Vagina (tissue), 2 donors: ENCODE results near the gene LAT. TPM values are rescaled to one million over a fixed set of nuclear protein-coding genes. Genes with fewer than 3 reads are reported as not detected.

Experiments
- DNase-seq, 2 donors: peaks; one replicate each; pipeline ENCODE4 v3.0.0-alpha.2; 2017; ENCODE audit errors: extremely low spot score in 2 of 2
- H3K27ac ChIP-seq: fragments of 200-600 bp; sonication (generic); one replicate; pipeline ENCODE4 v1.5.1; 2019
- H3K27me3 ChIP-seq: fragments of 200-600 bp; sonication (generic); one replicate; pipeline ENCODE4 v1.5.1; 2019
- H3K36me3 ChIP-seq, 2 donors: fragments of 200-600 bp; sonication (generic); one replicate each; pipeline ENCODE4 v1.5.1; 2017 to 2019
- H3K4me1 ChIP-seq: fragments of 200-600 bp; sonication (generic); one replicate; pipeline ENCODE4 v1.5.1; 2019
- H3K4me3 ChIP-seq, 2 donors: fragments of 200-600 bp; sonication (generic); 1 replicate in 1 of 2; 2 replicates in 1 of 2; pipeline ENCODE4 v1.5.1; 2016 to 2019
- H3K9me3 ChIP-seq: fragments of 200-600 bp; sonication (generic); one replicate; pipeline ENCODE4 v1.5.1; 2019
- POLR2A ChIP-seq, 2 donors: fragments of 450-650 bp; IDR thresholded peaks; one replicate each; pipeline ENCODE4 v1.6.1; 2017; ENCODE audit warnings: antibody characterized with exemption in 2 of 2, mild to moderate bottlenecking in 2 of 2, moderate library complexity in 2 of 2
- POLR2AphosphoS5 ChIP-seq, 2 donors: sonication (generic); formaldehyde crosslinking; IDR thresholded peaks; one replicate each; pipeline ENCODE4 v1.9.0; 2017; ENCODE audit warnings: antibody characterized with exemption in 2 of 2, mild to moderate bottlenecking in 2 of 2, low read depth in 1 of 2; ENCODE audit not compliant: insufficient read depth in 1 of 2
- intact Hi-C: fragments of 100-400 bp; cut with DNase I; formaldehyde crosslinking; loops from one replicate; pipeline ENCODE4 v1.15.1; 2023
- total RNA-seq: library from RNA; depleted of rRNA; stranded (reverse); fragments of >200 nt; gene quantifications from one replicate; pipeline ENCODE4 v1.2.3, GENCODE V29; 2016
- TF ChIP-seq, protein P1 (sequence below), 3 experiments: fragments of 450-650 bp in 2 of 3; fragments of 200-600 bp in 1 of 3; sonication (generic) in 1 of 3; IDR thresholded peaks; one replicate each; pipeline ENCODE4 v1.5.1; 2017 to 2019; ENCODE audit warnings: antibody characterized with exemption in 3 of 3, mild to moderate bottlenecking in 2 of 3, moderate library complexity in 2 of 3

Gene LAT
- total RNA-seq, 1 donor from 2014 or later = 4.7 TPM

DNA sequence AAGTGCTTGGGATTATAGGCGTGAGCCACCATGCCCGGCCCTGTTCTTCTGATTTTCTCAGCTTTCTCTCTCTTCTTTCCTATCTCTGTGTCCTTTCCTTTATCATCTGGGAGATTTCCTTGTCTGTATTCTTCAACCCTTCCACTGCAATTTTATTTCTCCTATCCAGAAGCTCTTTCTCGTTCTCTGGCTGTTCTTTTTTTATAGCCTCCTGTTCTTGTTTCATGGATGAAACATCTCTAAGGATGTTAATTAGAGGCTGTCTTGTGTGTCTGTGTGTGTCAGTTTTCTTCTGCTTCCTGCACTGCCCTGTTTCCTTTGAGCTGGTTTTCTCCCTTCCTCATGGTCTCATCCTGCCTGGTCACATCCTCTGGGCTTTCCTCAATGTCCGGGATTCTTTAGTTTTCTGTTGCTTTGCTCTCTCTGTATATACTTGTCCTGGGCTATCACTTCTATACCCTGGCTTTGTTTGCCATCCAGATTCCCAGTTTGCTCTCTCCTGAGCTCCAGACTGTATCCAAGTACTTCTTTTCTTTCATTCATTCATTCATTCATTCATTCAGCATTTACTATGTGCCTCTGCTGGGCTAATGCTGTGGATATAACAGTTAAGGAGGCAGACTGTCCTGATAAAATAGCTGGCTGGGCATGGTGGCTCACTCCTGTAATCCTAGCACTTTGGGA, 2.5 kb downstream of the LAT start:
- peaks cover 0 to 45% of the 10 kb centered on the region in 2 donors for H3K36me3 ChIP-seq
- no peak for TF ChIP-seq POLR2A (IDR thresholded peaks at IDR 0.05)
- no peak for TF ChIP-seq POLR2AphosphoS5 (IDR thresholded peaks at IDR 0.05; ENCODE audit: insufficient read depth in 1 of 2, low read depth in 1 of 2)
- TF ChIP-seq, protein P1, sequence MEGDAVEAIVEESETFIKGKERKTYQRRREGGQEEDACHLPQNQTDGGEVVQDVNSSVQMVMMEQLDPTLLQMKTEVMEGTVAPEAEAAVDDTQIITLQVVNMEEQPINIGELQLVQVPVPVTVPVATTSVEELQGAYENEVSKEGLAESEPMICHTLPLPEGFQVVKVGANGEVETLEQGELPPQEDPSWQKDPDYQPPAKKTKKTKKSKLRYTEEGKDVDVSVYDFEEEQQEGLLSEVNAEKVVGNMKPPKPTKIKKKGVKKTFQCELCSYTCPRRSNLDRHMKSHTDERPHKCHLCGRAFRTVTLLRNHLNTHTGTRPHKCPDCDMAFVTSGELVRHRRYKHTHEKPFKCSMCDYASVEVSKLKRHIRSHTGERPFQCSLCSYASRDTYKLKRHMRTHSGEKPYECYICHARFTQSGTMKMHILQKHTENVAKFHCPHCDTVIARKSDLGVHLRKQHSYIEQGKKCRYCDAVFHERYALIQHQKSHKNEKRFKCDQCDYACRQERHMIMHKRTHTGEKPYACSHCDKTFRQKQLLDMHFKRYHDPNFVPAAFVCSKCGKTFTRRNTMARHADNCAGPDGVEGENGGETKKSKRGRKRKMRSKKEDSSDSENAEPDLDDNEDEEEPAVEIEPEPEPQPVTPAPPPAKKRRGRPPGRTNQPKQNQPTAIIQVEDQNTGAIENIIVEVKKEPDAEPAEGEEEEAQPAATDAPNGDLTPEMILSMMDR (IDR thresholded peaks at IDR 0.05) = no peak
- peaks cover 4% of the 10 kb centered on the region for H3K9me3 ChIP-seq
- H3K4me1 ChIP-seq = no peaks in the 10 kb centered on the region
- no peaks in the 10 kb centered on the region for H3K27me3 ChIP-seq
- H3K27ac ChIP-seq = no peak overlapping the region
- intact Hi-C loops = no loop called here
- no peak for DNase-seq
- H3K4me3 ChIP-seq = no peak overlapping the region

DNA sequence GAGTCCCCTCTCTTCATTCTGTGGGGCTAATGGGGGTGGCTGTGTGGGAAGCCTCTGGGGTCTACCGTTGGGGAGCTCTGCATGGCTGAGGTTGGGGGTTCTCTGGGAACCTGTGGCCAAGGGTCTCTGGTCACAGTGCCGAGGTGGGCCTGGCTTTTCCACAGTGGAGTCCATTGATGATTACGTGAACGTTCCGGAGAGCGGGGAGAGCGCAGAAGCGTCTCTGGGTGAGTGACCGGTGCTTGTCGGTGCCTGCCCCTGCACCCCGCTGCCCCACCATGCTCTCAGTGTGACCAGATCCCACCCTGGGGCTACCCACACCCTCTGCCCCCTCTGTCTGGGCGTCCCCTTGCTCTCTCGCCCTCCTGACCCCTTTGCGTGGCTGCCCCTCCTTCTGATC, 4.5 kb downstream of the LAT start:
- intact Hi-C loops = no loop called here
- Histone ChIP-seq H3K4me3 (no peak overlapping the region), H3K27ac (no peak overlapping the region), H3K4me1 (no peaks in the 10 kb centered on the region), H3K9me3 (peaks cover 4% of the 10 kb centered on the region), H3K27me3 (no peaks in the 10 kb centered on the region), H3K36me3 (peaks cover 0 to 26% of the 10 kb centered on the region in 2 donors)
- DNase-seq = no peak
- TF ChIP-seq, protein P1 (IDR thresholded peaks at IDR 0.05) = no peak

DNA sequence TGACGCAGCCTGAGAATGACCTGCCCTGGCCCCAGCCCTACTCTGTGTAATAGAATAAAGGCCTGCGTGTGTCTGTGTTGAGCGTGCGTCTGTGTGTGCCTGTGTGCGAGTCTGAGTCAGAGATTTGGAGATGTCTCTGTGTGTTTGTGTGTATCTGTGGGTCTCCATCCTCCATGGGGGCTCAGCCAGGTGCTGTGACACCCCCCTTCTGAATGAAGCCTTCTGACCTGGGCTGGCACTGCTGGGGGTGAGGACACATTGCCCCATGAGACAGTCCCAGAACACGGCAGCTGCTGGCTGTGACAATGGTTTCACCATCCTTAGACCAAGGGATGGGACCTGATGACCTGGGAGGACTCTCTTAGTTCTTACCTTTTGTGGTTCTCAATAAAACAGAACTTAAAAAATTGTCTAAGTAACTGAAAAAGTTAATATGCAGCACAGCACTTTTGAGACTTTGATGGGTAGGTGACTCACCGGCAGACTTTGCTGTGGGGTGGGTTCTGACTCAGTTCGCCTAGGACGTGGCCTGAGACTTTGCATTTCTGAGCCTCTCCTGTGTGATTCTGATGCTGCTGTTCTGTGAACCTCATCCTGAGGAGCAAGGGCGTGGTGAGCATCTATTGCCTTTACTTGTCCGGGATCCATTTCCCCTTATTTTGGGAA, 5.7 kb downstream of the LAT start:
- no peaks in the 10 kb centered on the region for H3K27me3 ChIP-seq
- TF ChIP-seq, protein P1 (IDR thresholded peaks at IDR 0.05) = no peak
- no peaks in the 10 kb centered on the region for H3K4me1 ChIP-seq
- no peak overlapping the region for H3K4me3 ChIP-seq
- no peak overlapping the region for H3K27ac ChIP-seq
- intact Hi-C loops = no loop called here
- H3K36me3 ChIP-seq = peaks cover 0 to 26% of the 10 kb centered on the region in 2 donors
- no peak for DNase-seq
- peaks cover 4% of the 10 kb centered on the region for H3K9me3 ChIP-seq

DNA sequence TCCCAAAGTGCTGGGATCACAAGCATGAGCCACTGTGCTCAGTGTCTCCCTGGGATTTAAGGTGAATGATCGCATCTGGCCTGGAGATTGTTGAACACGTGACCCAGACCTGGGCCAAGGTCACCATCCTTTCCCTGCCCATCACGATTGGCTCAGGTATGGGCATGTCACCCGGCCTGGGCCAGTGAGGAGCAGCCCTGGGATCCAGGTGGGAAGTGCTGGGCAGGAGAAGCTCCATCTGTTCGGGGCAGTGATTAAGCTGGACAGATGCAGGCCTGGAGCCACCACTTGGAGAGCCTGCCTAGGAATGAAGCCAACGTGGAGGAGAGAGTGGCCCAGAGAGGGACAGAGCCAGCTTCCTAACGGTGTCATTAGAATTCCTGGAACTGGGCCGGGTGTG, 6.8 kb downstream of the LAT start:
- Histone ChIP-seq H3K9me3 (peaks cover 4% of the 10 kb centered on the region), H3K27ac (no peak overlapping the region), H3K4me3 (no peak overlapping the region), H3K27me3 (no peaks in the 10 kb centered on the region), H3K36me3 (peaks cover 0 to 20% of the 10 kb centered on the region in 2 donors), H3K4me1 (no peaks in the 10 kb centered on the region)
- intact Hi-C loops = no loop called here
- TF ChIP-seq POLR2A (IDR thresholded peaks at IDR 0.05) (no peak), POLR2AphosphoS5 (IDR thresholded peaks at IDR 0.05; ENCODE audit: insufficient read depth in 1 of 2, low read depth in 1 of 2) (no peak)
- TF ChIP-seq, protein P1 (IDR thresholded peaks at IDR 0.05) = no peak
- no peak for DNase-seq

DNA sequence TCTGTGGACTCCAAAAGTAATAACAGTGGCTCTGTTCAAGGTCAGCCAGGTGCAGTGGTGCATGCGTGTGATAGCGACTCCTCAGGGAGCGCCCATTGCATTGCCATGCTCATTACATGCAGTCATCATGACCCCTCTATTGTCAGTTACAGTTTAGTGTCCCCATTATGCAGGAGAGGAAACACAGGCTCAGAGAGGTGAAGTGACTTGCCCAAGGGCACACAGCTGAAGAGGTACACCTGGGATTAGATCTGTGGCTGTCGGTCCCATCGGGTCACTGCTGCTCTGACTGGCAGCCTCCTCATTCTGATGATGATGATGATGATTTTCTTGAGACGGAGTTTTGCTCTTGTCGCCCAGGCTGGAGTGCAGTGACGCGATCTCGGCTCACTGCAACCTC, 7.6 kb downstream of the LAT start:
- no peaks in the 10 kb centered on the region for H3K4me1 ChIP-seq
- intact Hi-C loops = no loop called here

More for the DNA sequence above, 7.6 kb downstream of the LAT start:
- H3K27ac ChIP-seq = no peak overlapping the region
- TF ChIP-seq, protein P1 (IDR thresholded peaks at IDR 0.05) = no peak
- no peak for TF ChIP-seq POLR2A (IDR thresholded peaks at IDR 0.05)
- TF ChIP-seq POLR2AphosphoS5 (IDR thresholded peaks at IDR 0.05; ENCODE audit: insufficient read depth in 1 of 2, low read depth in 1 of 2) = no peak
- H3K36me3 ChIP-seq = peaks cover 0 to 12% of the 10 kb centered on the region in 2 donors
- H3K9me3 ChIP-seq = no peaks in the 10 kb centered on the region
- DNase-seq = no peak
- H3K4me3 ChIP-seq = no peak overlapping the region
- no peaks in the 10 kb centered on the region for H3K27me3 ChIP-seq
